Middle frontal gyrus (tissue), 1 donor: ENCODE measurements around the gene HSP90AB1.
"Not testable (repeated sequence)": the region's sequence is repeated elsewhere in the genome, so short reads cannot be mapped to it uniquely, and the experiment has no call there.

ENCODE experiments used
- DNase-seq: peaks from one replicate; pipeline ENCODE4 v3.0.0-alpha.2; 2015; ENCODE audit warnings: low spot score; ENCODE audit errors: extremely low spot score

The HSP90AB1 gene

GRCh38 chr6:44222486-44223318 is 24.2 kb upstream of the HSP90AB1 start:
- DNase-seq: no peak

DNA sequence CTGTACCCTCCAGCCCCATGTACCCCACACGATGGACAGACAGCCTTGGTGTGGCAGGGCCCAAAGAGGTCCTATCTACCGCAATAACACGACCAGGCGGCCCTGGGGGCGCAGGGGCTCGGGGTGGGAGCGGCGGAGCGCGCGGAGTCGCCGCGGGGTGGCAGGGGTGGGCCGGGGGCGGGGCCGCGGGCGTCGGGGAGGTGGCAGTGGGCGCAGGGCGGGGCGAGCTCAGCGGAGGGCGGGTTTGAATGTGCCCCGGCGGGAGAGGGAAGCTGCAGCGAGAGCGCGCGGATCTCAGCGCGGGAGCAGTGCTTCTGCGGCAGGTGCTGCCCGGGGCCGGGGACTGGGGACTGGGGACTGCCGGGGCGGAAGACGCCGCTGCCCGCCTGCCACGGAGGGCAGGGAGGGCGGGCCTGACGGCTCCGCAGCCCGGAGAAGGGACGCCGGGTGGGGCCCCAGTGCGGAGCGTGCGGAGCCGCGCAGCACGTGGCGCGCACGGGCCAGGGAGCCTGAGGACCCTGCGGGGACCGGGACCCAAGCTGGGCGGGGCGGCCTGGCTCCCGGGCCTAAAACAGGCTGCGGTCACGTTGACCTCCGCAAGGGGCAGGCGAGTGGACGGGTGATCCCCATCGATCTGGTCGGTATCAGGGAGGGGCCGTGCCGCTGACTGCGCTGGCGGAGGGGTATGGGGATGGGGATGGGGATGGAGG is 23.4 kb upstream of the HSP90AB1 start, which contains the start of gene SLC29A1:
Gene SLC29A1, plus strand, starts transcription at position 277 of the 710 bp plus-strand sequence. CDS start 3,719 bp downstream, outside the sequence.
- no peak for DNase-seq

- DNase-seq: no peak
Observed at GRCh38 chr6:44224029-44224964, 22.6 kb upstream of the HSP90AB1 start.

DNA sequence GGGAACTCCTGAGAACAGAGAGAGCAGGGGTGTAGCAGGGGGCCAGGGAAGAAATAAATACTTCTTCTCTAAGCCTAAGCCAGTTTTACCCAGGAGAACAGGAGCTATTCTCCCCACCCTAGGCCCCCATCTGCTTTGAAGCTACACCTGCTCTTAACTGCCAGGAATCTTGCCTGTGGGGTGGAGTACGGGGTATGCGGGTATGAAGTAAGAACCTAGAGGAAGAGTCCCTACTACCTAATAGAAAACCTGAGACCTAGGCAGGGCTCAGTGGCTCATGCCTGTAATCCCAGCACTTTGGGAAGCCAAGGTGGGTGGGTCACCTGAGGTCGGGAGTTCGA is 22.0 kb upstream of the HSP90AB1 start:
- DNase-seq: no peak

DNA sequence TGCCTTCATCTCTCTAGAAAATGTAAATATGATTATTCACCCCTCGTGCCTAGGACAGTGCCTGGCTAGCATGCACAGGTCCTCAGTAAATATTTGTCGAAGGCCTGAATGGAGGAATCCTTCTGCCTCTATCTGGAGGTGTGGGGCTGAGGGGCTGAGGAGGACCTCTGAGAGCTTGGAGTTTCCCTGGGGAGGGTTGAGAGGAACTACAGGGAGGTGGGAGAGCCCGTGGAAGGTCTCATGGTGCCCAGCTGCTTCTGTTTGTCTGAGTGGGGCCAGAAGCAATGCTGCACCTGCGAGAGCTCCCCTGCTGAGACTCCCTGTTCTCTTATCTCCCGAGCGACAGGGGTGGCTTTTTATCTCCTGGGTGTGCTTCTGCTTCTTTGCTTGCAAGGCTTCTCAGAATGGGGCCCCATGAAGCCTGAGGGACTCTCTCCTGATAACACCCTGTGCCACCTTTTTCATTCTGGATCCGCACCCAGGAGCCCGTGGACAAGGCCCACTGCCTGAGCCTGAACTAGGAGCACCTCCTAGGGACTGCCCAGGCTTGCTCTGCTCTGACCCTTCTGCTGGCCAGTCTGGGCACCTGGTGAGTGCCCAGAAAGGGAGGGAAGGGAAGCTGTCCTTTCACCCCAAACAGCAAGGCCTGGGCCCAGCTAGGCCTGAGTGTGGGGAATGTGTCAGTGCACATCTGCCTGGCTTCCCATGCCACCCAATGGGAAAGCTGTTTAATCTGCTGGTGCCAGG is 21.1 kb upstream of the HSP90AB1 start:
- no peak for DNase-seq

- no peak for DNase-seq
Observed at GRCh38 chr6:44226368-44227147, 20.3 kb upstream of the HSP90AB1 start.

- no peak for DNase-seq
Observed at GRCh38 chr6:44227148-44227793, 19.6 kb upstream of the HSP90AB1 start.

DNA sequence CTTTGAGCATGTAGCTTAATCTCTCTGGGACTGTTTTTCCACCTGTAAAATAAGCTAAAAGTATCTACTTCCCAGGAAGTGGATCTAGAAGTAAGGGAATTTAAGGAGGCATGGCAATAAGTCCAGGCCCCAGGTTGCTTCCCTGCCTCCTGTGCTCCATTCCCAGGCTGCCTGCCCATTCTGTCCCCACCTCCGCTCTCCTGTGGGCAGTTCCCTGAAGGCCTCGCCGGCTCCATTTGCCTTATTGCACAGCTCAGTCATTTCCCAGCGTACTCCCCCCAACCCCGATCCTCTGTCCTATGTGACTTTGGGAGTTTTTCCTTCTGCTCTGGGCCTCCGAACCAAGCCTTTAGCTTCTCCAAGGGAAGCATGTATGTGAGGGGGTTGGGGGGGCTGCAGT is 18.9 kb upstream of the HSP90AB1 start:
- no peak for DNase-seq

- DNase-seq: no peak
Observed at GRCh38 chr6:44228433-44228832, 18.5 kb upstream of the HSP90AB1 start.

- DNase-seq: no peak
Observed at GRCh38 chr6:44228836-44229235, 18.1 kb upstream of the HSP90AB1 start.

DNA sequence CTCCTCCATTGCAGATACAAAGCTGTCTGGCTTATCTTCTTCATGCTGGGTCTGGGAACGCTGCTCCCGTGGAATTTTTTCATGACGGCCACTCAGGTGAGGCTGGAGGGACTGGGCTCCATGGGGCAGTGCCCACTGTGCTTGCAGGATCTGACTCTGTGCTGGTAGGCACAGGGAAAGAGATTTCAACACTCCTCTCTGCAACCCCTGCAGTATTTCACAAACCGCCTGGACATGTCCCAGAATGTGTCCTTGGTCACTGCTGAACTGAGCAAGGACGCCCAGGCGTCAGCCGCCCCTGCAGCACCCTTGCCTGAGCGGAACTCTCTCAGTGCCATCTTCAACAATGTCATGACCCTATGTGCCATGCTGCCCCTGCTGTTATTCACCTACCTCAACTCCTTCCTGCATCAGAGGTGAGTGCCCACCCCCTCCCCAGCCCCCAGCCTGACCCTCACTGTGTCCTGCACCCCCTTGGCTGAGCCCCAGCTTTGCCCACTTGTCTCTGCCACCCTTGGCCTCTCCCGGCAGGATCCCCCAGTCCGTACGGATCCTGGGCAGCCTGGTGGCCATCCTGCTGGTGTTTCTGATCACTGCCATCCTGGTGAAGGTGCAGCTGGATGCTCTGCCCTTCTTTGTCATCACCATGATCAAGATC is 17.4 kb upstream of the HSP90AB1 start:
- DNase-seq: no peak

DNA sequence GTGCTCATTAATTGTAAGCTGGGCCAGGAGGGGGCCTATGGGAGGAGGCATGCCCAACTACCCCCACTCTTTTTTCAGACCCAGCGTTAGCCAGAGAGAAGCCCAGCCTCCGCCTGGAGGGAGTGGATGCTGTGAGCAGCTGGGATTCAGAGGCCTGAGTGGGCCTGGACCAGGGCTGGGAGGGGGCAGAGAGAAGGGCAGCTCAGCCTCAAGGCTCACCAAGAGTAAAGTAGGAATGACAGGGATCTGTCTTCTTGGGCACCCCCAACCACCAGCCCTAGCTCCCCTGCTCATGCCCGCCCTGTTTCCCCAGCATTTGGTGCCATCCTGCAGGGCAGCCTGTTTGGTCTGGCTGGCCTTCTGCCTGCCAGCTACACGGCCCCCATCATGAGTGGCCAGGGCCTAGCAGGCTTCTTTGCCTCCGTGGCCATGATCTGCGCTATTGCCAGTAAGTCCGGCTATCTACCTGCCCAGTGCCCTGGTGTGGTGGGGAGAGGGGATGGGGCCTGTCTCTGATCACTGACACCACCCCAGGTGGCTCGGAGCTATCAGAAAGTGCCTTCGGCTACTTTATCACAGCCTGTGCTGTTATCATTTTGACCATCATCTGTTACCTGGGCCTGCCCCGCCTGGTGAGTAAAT is 16.7 kb upstream of the HSP90AB1 start:
- DNase-seq: no peak

DNA sequence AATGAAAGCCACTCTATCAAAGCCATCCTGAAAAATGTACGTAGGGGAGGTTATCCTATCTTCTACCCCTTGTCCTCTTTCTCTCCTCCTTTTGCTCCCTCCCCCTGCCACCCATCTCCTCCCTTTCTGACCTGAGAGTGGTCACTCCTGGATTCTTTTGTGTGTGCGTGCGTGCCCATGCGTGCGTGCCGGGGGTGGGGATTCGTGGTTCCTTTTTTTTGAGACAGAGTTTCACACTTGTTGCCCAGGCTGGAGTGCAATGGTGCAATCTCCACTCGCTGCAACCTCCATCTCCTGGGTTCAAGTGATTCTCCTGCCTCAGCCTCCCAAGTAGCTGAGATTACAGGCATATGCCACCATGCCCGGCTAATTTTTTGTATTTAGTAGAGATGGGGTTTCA is 15.5 kb upstream of the HSP90AB1 start:
- DNase-seq: not testable (repeated sequence)

DNA sequence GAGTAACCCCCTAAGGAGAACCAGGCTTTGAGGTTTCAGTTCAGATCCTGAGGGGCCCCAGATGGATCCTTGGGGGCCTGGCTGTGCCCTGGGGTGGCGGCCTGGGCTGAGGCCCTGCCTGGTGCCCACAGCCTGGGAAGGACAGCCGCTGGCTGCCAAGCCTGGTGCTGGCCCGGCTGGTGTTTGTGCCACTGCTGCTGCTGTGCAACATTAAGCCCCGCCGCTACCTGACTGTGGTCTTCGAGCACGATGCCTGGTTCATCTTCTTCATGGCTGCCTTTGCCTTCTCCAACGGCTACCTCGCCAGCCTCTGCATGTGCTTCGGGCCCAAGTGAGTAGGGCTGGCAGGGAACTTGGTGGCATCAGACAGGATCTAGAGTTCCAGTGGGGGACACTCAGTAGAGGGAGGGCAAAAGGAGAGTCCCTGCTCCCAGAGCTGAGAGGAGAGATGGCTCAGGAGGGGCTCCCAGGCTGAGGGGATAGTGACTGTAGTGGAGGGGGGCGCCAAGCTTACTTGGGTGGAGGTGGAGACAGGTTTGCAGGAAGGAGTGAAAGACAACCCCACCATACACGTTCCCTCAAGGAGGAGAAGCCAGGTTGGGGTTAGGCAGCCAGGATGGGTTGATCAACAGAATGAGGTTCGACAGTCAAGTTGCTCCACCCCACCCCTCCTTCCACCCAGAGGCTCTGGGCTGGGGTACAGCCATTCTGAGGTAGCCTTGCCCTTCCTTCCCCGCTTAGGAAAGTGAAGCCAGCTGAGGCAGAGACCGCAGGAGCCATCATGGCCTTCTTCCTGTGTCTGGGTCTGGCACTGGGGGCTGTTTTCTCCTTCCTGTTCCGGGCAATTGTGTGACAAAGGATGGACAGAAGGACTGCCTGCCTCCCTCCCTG is 14.0 kb upstream of the HSP90AB1 start:
- DNase-seq: no peak

- no peak for DNase-seq
Observed at GRCh38 chr6:44233567-44234100, 13.3 kb upstream of the HSP90AB1 start.

- DNase-seq: peak; percentile 73
Observed at GRCh38 chr6:44234101-44235025, 12.5 kb upstream of the HSP90AB1 start.
